ENCODE measurements around the gene HSPB1. TPM values are rescaled to one million over a fixed set of nuclear protein-coding genes. Genes with fewer than 3 reads are reported as not detected.

The HSPB1 gene
- total and polyA plus RNA-seq, 2 of the 13 experiments (the other 11 are each of a cell fraction or from before 2014, with no cell fraction given): 21.0 to 38.6 TPM

DNA sequence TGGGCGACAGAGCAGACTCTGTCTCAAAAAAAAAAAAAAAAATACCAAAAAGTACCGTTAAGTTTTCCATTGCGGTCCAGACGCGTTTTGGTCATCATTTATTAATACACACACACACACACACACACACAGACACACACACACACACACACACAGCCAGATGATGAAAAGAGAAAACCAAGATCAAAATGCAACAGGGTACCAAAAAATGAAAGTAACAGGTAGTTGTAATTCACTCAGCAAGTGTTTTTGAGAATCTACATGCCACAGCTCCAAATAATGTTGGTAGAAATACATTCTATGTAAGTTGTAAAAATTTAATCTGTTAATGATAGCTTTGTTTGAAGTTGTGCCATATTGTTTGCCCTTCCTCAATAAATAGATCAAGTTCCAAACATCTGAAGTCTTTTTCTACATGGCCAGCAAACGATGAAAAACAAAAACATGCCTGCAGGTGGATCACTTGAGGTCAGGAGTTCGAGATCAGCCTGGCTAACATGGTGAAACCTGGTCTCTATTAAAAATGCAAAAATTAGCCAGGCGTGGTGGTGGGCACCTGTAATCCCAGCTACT lies 46.9 kb downstream of the HSPB1 start:
- no TSS peak for BruUV-seq (replicated peaks)
- H3K27me3 ChIP-seq (ENCODE audit: control insufficient read depth in 1 of 2, insufficient read depth in 2 of 2, low read length in 2 of 2): no peaks in the 10 kb centered on the region
- no peak overlapping the region for H3K9ac ChIP-seq (ENCODE audit: insufficient read depth, low read depth, low read length)
- ChIA-PET POLR2A (interaction anchor here (2.9 kb wide), 1 partner anchor 10 kb away, joined by 20 read pairs; the partner anchor contains the start of gene YWHAG), CTCF (ENCODE audit: low intra/inter-chr PET ratio, low total read pairs) (no interaction called here)
- DNase-seq (ENCODE audit: low spot score): no peak
- H3K9me3 ChIP-seq (ENCODE audit: low read length): no peaks in the 10 kb centered on the region
- FAIRE-seq: no peak
- no peak overlapping the region for H3K27ac ChIP-seq (ENCODE audit: extremely low read length, insufficient read depth, low read length)
- TF ChIP-seq ARHGAP35 (CRISPR knock-in tag; IDR thresholded peaks at IDR 0.05; ENCODE audit: borderline replicate concordance) (no peak), ARNT2 (CRISPR knock-in tag; IDR thresholded peaks at IDR 0.05; ENCODE audit: low read depth) (no peak), ZNF136 (CRISPR knock-in tag; IDR thresholded peaks at IDR 0.05; ENCODE audit: low read depth) (no peak), ZNF496 (CRISPR knock-in tag; IDR thresholded peaks at IDR 0.05; ENCODE audit: insufficient replicate concordance) (no peak), IRF2 (CRISPR knock-in tag; IDR thresholded peaks at IDR 0.05) (no peak), SRSF4 (IDR thresholded peaks at IDR 0.05; ENCODE audit: low read depth, low read length, poor library complexity, severe bottlenecking) (no peak), ZMYM4 (CRISPR knock-in tag; IDR thresholded peaks at IDR 0.05) (no peak), ZFAT (CRISPR knock-in tag; conservative IDR thresholded peaks at IDR 0.05) (no peak), ZNF766 (CRISPR knock-in tag; IDR thresholded peaks at IDR 0.05; ENCODE audit: borderline replicate concordance) (no peak)
- TF ChIP-seq, protein P1, sequence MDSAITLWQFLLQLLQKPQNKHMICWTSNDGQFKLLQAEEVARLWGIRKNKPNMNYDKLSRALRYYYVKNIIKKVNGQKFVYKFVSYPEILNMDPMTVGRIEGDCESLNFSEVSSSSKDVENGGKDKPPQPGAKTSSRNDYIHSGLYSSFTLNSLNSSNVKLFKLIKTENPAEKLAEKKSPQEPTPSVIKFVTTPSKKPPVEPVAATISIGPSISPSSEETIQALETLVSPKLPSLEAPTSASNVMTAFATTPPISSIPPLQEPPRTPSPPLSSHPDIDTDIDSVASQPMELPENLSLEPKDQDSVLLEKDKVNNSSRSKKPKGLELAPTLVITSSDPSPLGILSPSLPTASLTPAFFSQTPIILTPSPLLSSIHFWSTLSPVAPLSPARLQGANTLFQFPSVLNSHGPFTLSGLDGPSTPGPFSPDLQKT (CRISPR knock-in tag; IDR thresholded peaks at IDR 0.05; ENCODE audit: borderline replicate concordance): no peak
- TF ChIP-seq, protein P2, sequence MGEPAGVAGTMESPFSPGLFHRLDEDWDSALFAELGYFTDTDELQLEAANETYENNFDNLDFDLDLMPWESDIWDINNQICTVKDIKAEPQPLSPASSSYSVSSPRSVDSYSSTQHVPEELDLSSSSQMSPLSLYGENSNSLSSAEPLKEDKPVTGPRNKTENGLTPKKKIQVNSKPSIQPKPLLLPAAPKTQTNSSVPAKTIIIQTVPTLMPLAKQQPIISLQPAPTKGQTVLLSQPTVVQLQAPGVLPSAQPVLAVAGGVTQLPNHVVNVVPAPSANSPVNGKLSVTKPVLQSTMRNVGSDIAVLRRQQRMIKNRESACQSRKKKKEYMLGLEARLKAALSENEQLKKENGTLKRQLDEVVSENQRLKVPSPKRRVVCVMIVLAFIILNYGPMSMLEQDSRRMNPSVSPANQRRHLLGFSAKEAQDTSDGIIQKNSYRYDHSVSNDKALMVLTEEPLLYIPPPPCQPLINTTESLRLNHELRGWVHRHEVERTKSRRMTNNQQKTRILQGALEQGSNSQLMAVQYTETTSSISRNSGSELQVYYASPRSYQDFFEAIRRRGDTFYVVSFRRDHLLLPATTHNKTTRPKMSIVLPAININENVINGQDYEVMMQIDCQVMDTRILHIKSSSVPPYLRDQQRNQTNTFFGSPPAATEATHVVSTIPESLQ (CRISPR knock-in tag; conservative IDR thresholded peaks at IDR 0.05): no peak
- TF ChIP-seq, protein P3, sequence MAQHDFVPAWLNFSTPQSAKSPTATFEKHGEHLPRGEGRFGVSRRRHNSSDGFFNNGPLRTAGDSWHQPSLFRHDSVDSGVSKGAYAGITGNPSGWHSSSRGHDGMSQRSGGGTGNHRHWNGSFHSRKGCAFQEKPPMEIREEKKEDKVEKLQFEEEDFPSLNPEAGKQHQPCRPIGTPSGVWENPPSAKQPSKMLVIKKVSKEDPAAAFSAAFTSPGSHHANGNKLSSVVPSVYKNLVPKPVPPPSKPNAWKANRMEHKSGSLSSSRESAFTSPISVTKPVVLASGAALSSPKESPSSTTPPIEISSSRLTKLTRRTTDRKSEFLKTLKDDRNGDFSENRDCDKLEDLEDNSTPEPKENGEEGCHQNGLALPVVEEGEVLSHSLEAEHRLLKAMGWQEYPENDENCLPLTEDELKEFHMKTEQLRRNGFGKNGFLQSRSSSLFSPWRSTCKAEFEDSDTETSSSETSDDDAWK (CRISPR knock-in tag; IDR thresholded peaks at IDR 0.05): no peak
- TF ChIP-seq, protein P4, sequence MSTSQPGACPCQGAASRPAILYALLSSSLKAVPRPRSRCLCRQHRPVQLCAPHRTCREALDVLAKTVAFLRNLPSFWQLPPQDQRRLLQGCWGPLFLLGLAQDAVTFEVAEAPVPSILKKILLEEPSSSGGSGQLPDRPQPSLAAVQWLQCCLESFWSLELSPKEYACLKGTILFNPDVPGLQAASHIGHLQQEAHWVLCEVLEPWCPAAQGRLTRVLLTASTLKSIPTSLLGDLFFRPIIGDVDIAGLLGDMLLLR (CRISPR knock-in tag; IDR thresholded peaks at IDR 0.05): no peak
- in situ Hi-C loops (cut with HindIII; ENCODE audit: extremely low pct_ligation_motif_present, low pct_unique_long_range_greater_than_20kb): no loop called here
- peaks cover 13 to 59% of the 10 kb centered on the region in 2 experiments for H3K36me3 ChIP-seq (replicated peaks in 1 of 2; ENCODE audit: control insufficient read depth in 1 of 2, insufficient read depth in 2 of 2, low read length in 2 of 2)
- no peak overlapping the region for H2AFZ ChIP-seq (ENCODE audit: low read length)
- H4K20me1 ChIP-seq (ENCODE audit: insufficient read depth, low read length): peaks cover 47% of the 10 kb centered on the region
- peaks cover 82% of the 10 kb centered on the region for H3K79me2 ChIP-seq (ENCODE audit: insufficient read depth, low read length)
- no peak overlapping the region for H3K4me2 ChIP-seq (ENCODE audit: low read depth, low read length)
- 89% methylated on average over 8 of the region's 8 CpGs for WGBS (ENCODE audit: low lambda C conversion rate)
- H3K4me1 ChIP-seq (ENCODE audit: insufficient read depth, low read length): peaks cover 86% of the 10 kb centered on the region
- intact Hi-C loops (cut with micrococcal nuclease; ENCODE audit: unreplicated experiment): no loop called here
- no peak for ATAC-seq
- H3K4me3 ChIP-seq (replicated peaks in 1 of 3; ENCODE audit: insufficient read depth in 1 of 3, low read depth in 2 of 3, low read length in 3 of 3): no peak overlapping the region

Data from HepG2 (cell line).